Measurements from ENCODE around the gene ZDHHC13. TPM values are rescaled to one million over a fixed set of nuclear protein-coding genes. Genes with fewer than 3 reads are reported as not detected.

ZDHHC13 gene
- total RNA-seq, 1 donor from 2014 or later: 17.3 TPM

GRCh38 chr11:19162951-19163505 lies 46.1 kb downstream of the ZDHHC13 start:
- H3K27me3 Mint-ChIP-seq (ENCODE audit: low read depth): no peaks in the 10 kb centered on the region

DNA sequence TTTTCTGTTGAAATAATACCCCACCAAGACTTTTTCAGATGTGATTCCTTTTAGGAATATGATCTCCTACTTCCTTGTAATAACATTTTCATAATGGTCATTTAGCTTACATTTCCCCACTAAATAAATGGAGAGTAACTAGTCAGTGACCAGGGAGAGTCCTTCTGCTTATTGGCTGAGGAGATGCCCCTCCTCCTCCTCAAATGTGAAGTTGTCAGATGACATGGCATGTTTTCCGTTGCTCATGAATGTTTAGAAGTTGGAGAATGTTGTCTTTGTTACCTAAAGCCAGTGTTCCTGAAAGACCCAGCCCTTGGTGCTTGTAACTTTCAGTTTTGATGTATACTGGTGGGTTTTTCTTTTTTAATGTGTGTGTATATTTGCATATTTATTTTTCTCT lies 46.6 kb downstream of the ZDHHC13 start:
- Mint-ChIP-seq H3K4me3 (no peak overlapping the region), H3K27ac (no peak overlapping the region), H3K27me3 (ENCODE audit: low read depth) (no peaks in the 10 kb centered on the region), H3K9me3 (no peaks in the 10 kb centered on the region), H3K36me3 (peaks cover 19% of the 10 kb centered on the region), H3K4me1 (no peaks in the 10 kb centered on the region)
- no peak for DNase-seq (ENCODE audit: low spot score in 2 of 2, unreplicated experiment in 2 of 2)
- TF ChIP-seq, protein P1, sequence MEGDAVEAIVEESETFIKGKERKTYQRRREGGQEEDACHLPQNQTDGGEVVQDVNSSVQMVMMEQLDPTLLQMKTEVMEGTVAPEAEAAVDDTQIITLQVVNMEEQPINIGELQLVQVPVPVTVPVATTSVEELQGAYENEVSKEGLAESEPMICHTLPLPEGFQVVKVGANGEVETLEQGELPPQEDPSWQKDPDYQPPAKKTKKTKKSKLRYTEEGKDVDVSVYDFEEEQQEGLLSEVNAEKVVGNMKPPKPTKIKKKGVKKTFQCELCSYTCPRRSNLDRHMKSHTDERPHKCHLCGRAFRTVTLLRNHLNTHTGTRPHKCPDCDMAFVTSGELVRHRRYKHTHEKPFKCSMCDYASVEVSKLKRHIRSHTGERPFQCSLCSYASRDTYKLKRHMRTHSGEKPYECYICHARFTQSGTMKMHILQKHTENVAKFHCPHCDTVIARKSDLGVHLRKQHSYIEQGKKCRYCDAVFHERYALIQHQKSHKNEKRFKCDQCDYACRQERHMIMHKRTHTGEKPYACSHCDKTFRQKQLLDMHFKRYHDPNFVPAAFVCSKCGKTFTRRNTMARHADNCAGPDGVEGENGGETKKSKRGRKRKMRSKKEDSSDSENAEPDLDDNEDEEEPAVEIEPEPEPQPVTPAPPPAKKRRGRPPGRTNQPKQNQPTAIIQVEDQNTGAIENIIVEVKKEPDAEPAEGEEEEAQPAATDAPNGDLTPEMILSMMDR (IDR thresholded peaks at IDR 0.05; ENCODE audit: unreplicated experiment): no peak

More at GRCh38 chr11:19162951-19163505, 46.1 kb downstream of the ZDHHC13 start:
- no peaks in the 10 kb centered on the region for H3K9me3 Mint-ChIP-seq
- TF ChIP-seq, protein P1 (IDR thresholded peaks at IDR 0.05; ENCODE audit: unreplicated experiment): no peak
- H3K4me3 Mint-ChIP-seq: no peak overlapping the region
- no peak overlapping the region for H3K27ac Mint-ChIP-seq
- DNase-seq (ENCODE audit: low spot score in 2 of 2, unreplicated experiment in 2 of 2): no peak
- no peaks in the 10 kb centered on the region for H3K4me1 Mint-ChIP-seq
- peaks cover 14% of the 10 kb centered on the region for H3K36me3 Mint-ChIP-seq

DNA sequence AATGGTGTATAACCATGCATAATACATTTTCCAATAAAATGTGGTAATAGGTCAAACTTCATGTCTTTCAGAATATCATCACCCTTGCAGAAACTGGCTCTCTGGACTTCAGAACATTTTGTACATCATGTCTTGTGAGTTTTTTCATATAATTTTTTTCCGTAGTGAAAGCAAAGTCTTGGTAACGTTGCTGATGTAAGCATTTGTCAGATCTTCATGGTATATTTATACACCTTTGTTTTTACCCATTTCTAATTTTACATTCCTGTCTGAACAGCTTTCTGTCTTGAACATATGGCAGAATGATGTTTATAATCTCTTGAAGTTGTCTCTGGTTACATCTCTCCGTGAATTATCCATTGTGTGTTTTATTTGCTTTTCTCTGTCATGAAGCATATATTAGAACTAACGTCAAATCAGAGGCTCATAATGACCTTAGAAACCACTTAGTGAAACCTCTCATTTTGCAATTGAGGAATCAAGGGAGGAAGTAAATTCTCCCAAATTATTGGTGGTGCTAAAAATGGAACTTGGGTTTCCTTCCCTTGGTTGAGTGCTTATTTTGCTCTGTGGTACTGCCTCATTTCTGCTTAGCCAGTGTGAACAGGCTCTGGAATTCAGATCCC lies 47.4 kb downstream of the ZDHHC13 start:
- no peaks in the 10 kb centered on the region for H3K27me3 Mint-ChIP-seq (ENCODE audit: low read depth)
- H3K36me3 Mint-ChIP-seq: peaks cover 16% of the 10 kb centered on the region
- no peaks in the 10 kb centered on the region for H3K9me3 Mint-ChIP-seq
- H3K27ac Mint-ChIP-seq: no peak overlapping the region
- DNase-seq (ENCODE audit: low spot score in 2 of 2, unreplicated experiment in 2 of 2): no peak
- no peak overlapping the region for H3K4me3 Mint-ChIP-seq
- TF ChIP-seq, protein P1 (IDR thresholded peaks at IDR 0.05; ENCODE audit: unreplicated experiment): no peak
- H3K4me1 Mint-ChIP-seq: no peaks in the 10 kb centered on the region

DNA sequence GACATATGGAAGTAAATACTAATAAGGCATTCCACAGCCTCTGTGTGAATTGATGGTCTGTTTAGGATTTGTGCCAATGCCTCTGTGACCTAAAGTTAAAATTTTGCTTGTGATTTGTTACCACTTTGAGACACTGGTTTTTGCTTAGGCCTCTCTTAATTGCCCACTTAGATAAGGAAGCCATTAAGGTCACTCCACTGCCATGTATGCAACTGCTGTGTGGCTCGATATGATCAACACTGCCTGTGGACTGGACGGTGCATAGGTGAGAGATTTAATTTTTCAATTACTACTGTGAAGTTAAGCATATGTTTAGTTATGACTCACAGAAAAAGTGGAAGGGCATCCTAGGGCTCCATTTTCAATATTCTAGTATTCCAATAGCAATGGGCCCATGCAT lies 47.9 kb downstream of the ZDHHC13 start:
- H3K4me3 Mint-ChIP-seq: no peak overlapping the region
- no peak overlapping the region for H3K27ac Mint-ChIP-seq
- TF ChIP-seq, protein P1 (IDR thresholded peaks at IDR 0.05; ENCODE audit: unreplicated experiment): no peak
- DNase-seq (ENCODE audit: low spot score in 2 of 2, unreplicated experiment in 2 of 2): no peak
- H3K36me3 Mint-ChIP-seq: peaks cover 14% of the 10 kb centered on the region
- no peaks in the 10 kb centered on the region for H3K4me1 Mint-ChIP-seq
- H3K9me3 Mint-ChIP-seq: no peaks in the 10 kb centered on the region
- no peaks in the 10 kb centered on the region for H3K27me3 Mint-ChIP-seq (ENCODE audit: low read depth)

DNA sequence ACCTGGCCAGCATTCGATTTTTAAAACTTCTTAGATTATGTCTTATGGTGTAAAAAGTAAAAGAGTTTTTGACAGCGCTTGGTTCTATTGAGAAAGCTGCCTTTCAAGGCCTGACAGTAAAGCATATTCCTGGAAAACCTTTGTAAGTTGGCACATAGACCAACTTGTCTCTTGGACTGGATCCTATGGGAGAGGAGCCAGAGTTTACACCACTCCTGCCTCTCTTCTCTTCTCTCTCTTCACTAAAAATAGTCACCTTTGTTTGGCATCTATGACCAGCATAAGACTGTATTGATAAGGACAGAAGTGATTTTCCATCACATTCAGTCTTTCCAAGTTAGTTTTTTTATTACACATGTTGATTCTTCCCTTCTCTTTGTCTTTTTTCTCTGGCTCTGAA lies 51.1 kb downstream of the ZDHHC13 start:
- TF ChIP-seq, protein P1 (IDR thresholded peaks at IDR 0.05; ENCODE audit: unreplicated experiment): no peak
- no peaks in the 10 kb centered on the region for H3K4me1 Mint-ChIP-seq
- H3K27me3 Mint-ChIP-seq (ENCODE audit: low read depth): no peaks in the 10 kb centered on the region
- DNase-seq (ENCODE audit: low spot score in 2 of 2, unreplicated experiment in 2 of 2): no peak
- peaks cover 24% of the 10 kb centered on the region for H3K36me3 Mint-ChIP-seq
- no peaks in the 10 kb centered on the region for H3K9me3 Mint-ChIP-seq
- H3K27ac Mint-ChIP-seq: no peak overlapping the region
- H3K4me3 Mint-ChIP-seq: no peak overlapping the region

Data from mesothelial cell of epicardium (in vitro differentiated cells).